GM12878 (cell line): ENCODE measurements around the gene DMRTB1. TPM values are rescaled to one million over a fixed set of nuclear protein-coding genes. Genes with fewer than 3 reads are reported as not detected.

ENCODE experiments used
- ATAC-seq: fragments of 200-7000 bp; cut with Tn5 transposase; 3 replicates; pipeline ENCODE4 v1.9.1; 2020; ENCODE audit warnings: mild to moderate bottlenecking, moderate library complexity
- BruUV-seq: library from RNA; stranded (reverse); fragments of 400-500 nt; replicated peaks from 2 replicates; lab custom pipeline; 2021; lab: Mats Ljungman, UMichigan
- CTCF ChIA-PET: fragments of 300-600 bp; sonication (Branson Sonifier 250); formaldehyde crosslinking; extraction: SDS; loops from one replicate; lab custom pipeline; 2021; ENCODE audit warnings: inconsistent platforms; lab: Yijun Ruan, JAX
- POLR2A ChIA-PET: fragments of 350-600 bp; formaldehyde crosslinking; extraction: SDS; loops from one replicate; lab custom pipeline; 2021; ENCODE audit warnings: inconsistent platforms; lab: Charles Lee
- RAD21 ChIA-PET: fragments of 300-600 bp; sonication (Branson Sonifier 250); formaldehyde crosslinking; loops from one replicate; lab custom pipeline; 2023; ENCODE audit warnings: antibody characterized with exemption; ENCODE audit not compliant: unreplicated experiment; lab: Charles Lee
- SMC1A ChIA-PET: fragments of 300-600 bp; sonication (Branson Sonifier 250); formaldehyde crosslinking; loops from one replicate; lab custom pipeline; 2023; ENCODE audit not compliant: unreplicated experiment, uncharacterized antibody; lab: Charles Lee
- DNase-seq: peaks from one replicate; pipeline ENCODE4 v3.0.0-alpha.2; 2011; ENCODE audit warnings: low read depth, low spot score
- FAIRE-seq: peaks from 3 replicates; lab custom pipeline; 2011; peaks lifted over from hg19 to GRCh38; lab: Jason Lieb, UNC
- H2AFZ ChIP-seq: 2 replicates; pipeline ENCODE4 v1.6.0; 2011; ENCODE audit warnings: low read depth, low read length, control low read depth; ENCODE audit not compliant: control insufficient read depth
- H3K27ac ChIP-seq: 2 replicates; pipeline ENCODE4 v1.5.1; 2011; ENCODE audit warnings: control low read depth; ENCODE audit not compliant: control insufficient read depth, insufficient read depth
- H3K27me3 ChIP-seq, 2 experiments: replicated peaks in 1 of 2; 2 replicates each; pipeline versions ENCODE4 v1.6.0 to v1.6.1; 2011; ENCODE audit warnings: low read length in 1 of 2; ENCODE audit not compliant: control insufficient read depth in 2 of 2, insufficient read depth in 2 of 2
- H3K36me3 ChIP-seq, 2 experiments: 2 replicates each; pipeline ENCODE4 v1.5.1; 2011; ENCODE audit warnings: low read length in 1 of 2; ENCODE audit not compliant: control insufficient read depth in 2 of 2, insufficient read depth in 2 of 2
- H3K4me1 ChIP-seq: 2 replicates; pipeline ENCODE4 v1.6.1; 2011; ENCODE audit warnings: mild to moderate bottlenecking, low read length, moderate library complexity, mixed read lengths; ENCODE audit not compliant: control insufficient read depth, insufficient read depth
- H3K4me2 ChIP-seq: 2 replicates; pipeline ENCODE4 v1.6.0; 2011; ENCODE audit warnings: control low read depth; ENCODE audit not compliant: control insufficient read depth, insufficient read depth
- H3K4me3 ChIP-seq: fragments of 200-600 bp; sonication (generic); 2 replicates; pipeline ENCODE4 v1.5.1; 2016
- H3K79me2 ChIP-seq: 2 replicates; pipeline ENCODE4 v1.6.0; 2011; ENCODE audit warnings: low read length; ENCODE audit not compliant: control insufficient read depth, insufficient read depth
- H3K9ac ChIP-seq: 2 replicates; pipeline ENCODE4 v1.8.0; 2011; ENCODE audit warnings: low read length, control low read depth, mixed read lengths; ENCODE audit not compliant: control insufficient read depth, insufficient read depth
- H3K9me3 ChIP-seq: replicated peaks from 3 replicates; pipeline ENCODE4 v1.5.1; 2011; ENCODE audit warnings: mild to moderate bottlenecking, low read length; ENCODE audit not compliant: control insufficient read depth, insufficient read depth
- H4K20me1 ChIP-seq: 2 replicates; pipeline ENCODE4 v1.6.0; 2011; ENCODE audit not compliant: control insufficient read depth, insufficient read depth
- BACH1 ChIP-seq: fragments of 450-650 bp; IDR thresholded peaks from 2 replicates; pipeline ENCODE4 v1.6.1; 2017; ENCODE audit warnings: mild to moderate bottlenecking, borderline replicate concordance
- CBFB ChIP-seq: IDR thresholded peaks from 2 replicates; pipeline ENCODE4 v1.6.1; 2016; ENCODE audit warnings: antibody characterized with exemption, low read depth
- DPF2 ChIP-seq: fragments of 450-650 bp; IDR thresholded peaks from 2 replicates; pipeline ENCODE4 v1.6.1; 2017; ENCODE audit warnings: mild to moderate bottlenecking
- IRF3 ChIP-seq: fragments of 450-650 bp; IDR thresholded peaks from 2 replicates; pipeline ENCODE4 v1.6.1; 2014; ENCODE audit warnings: mild to moderate bottlenecking
- IRF5 ChIP-seq: fragments of 450-650 bp; IDR thresholded peaks from 2 replicates; pipeline ENCODE4 v1.6.1; 2017; ENCODE audit warnings: borderline replicate concordance
- NRF1 ChIP-seq: conservative IDR thresholded peaks from 2 replicates; pipeline ENCODE4 v1.6.1; 2011; ENCODE audit warnings: mild to moderate bottlenecking, low read depth, low read length, improper control_type of control experiment
- PAX5 ChIP-seq: IDR thresholded peaks from 2 replicates; pipeline ENCODE4 v1.6.1; 2011; ENCODE audit warnings: low read depth, low read length, borderline replicate concordance
- SMARCA5 ChIP-seq: fragments of 450-650 bp; IDR thresholded peaks from 2 replicates; pipeline ENCODE4 v1.6.1; 2017; ENCODE audit warnings: mild to moderate bottlenecking
- WGBS: methylation state at CpG from one replicate; pipeline ENCODE4 v1.1.6; 2016; ENCODE audit warnings: low lambda C conversion rate; ENCODE audit not compliant: insufficient replicate concordance, insufficient coverage; ENCODE audit errors: missing lambda C conversion rate; 5-methylcytosine and 5-hydroxymethylcytosine counted together
- in situ Hi-C: fragments of 300-500 bp; cut with MboI; formaldehyde crosslinking; loops from 9 replicates; pipeline ENCODE4 v1.14.3; 2018; ENCODE audit warnings: mixed read lengths
- intact Hi-C: fragments of 100-400 bp; cut with micrococcal nuclease; formaldehyde crosslinking; loops from one replicate; pipeline ENCODE4 v1.14.2; 2022; ENCODE audit not compliant: unreplicated experiment
- polyA plus RNA-seq, 11 experiments: library from polyadenylated mRNA; depleted of rRNA in 4 of 11; unstranded in 6 of 11; stranded (reverse) in 5 of 11; fragments of >200 nt; fragmentation: Nextera tagmentation in 4 of 11; fragmentation: Illumina TruSeq in 1 of 11; extraction: Ambion mirVana in 4 of 11; extraction: Trizol in 1 of 11; gene quantifications; 1 replicate in 1 of 11; 2 replicates in 10 of 11; pipeline versions ENCODE4 v1.2.1 to v1.2.3, GENCODE V29; 2011 to 2016; ENCODE audit warnings: inconsistent platforms in 2 of 11, missing spikeins in 2 of 11, low read depth in 1 of 11
- total RNA-seq, 4 experiments: library from RNA; depleted of rRNA in 3 of 4; stranded (reverse); fragments of >200 nt in 3 of 4; fragmentation: Illumina TruSeq in 1 of 4; extraction: Trizol in 1 of 4; gene quantifications; 2 replicates each; pipeline versions ENCODE4 v1.2.1 to v1.2.3, GENCODE V29; 2013 to 2021
- TF ChIP-seq, protein P1 (sequence below): IDR thresholded peaks from 2 replicates; pipeline ENCODE4 v1.6.1; 2012; ENCODE audit warnings: low read depth, low read length, improper control_type of control experiment
- TF ChIP-seq, protein P2 (sequence below): IDR thresholded peaks from 2 replicates; pipeline ENCODE4 v1.6.1; 2012; ENCODE audit warnings: low read depth, low read length, improper control_type of control experiment

The DMRTB1 gene
- total and polyA plus RNA-seq, 10 of the 15 experiments (the other 5 are each of a cell fraction or from before 2014, with no cell fraction given) = not detected

DNA sequence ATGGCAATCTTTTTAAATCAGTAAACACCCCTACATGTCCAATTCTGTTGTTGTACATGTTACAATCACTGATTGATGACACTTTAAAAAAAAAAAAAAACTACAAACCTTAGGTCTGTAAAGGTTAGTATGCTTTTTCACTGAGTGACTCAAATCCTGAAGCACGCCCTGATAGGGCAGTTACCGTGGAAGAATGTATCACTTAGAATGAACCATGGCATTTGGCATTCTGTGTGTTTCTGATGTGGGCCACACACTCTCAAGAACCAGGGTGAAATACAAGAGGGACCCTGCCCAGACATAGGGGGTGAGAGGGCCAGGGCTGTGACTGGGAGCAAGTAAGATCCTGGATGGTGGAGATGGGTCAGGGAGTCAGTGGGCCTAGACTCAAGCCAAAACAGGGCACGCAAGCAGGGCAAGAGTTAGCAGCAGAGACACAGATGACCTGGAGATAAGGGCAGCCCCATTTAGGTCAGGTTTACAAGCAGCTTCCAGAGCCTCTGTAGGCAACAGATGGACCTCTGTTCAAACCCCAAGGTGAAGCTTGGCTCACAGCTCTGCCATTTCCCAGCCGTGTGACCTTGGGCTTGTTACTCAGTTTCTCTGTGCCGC lies 47.6 kb upstream of the DMRTB1 start:
- ATAC-seq = no peak
- Histone ChIP-seq H3K9me3 (no peaks in the 10 kb centered on the region), H3K4me3 (no peak overlapping the region), H3K27ac (no peak overlapping the region), H2AFZ (no peak overlapping the region), H3K9ac (no peak overlapping the region), H3K4me2 (no peak overlapping the region), H4K20me1 (no peaks in the 10 kb centered on the region), H3K79me2 (no peaks in the 10 kb centered on the region), H3K4me1 (peaks cover 38% of the 10 kb centered on the region), H3K36me3 (no peaks in the 10 kb centered on the region), H3K27me3 (no peaks in the 10 kb centered on the region)
- no peak for FAIRE-seq
- ChIA-PET CTCF (interaction anchor here (2.7 to 4.8 kb wide), 2 partner anchors 8 to 18 kb away, joined by 14 to 20 read pairs; no protein-coding TSS in a partner anchor), RAD21 (interaction anchor here (0.5 to 3.0 kb wide), 3 partner anchors 12 to 32 kb away, joined by 3 to 14 read pairs (median 4); no protein-coding TSS in a partner anchor), SMC1A (interaction anchor here (0.6 to 4.9 kb wide), 3 partner anchors 14 to 170 kb away, joined by 3 to 25 read pairs (median 3); no protein-coding TSS in a partner anchor), POLR2A (no interaction called here)
- in situ Hi-C loops = no loop called here
- no peak for DNase-seq
- TF ChIP-seq PAX5 (no peak), BACH1 (no peak), NRF1 (no peak), CBFB (no peak), SMARCA5 (no peak), DPF2 (no peak), IRF5 (no peak), IRF3 (no peak)
- TF ChIP-seq, protein P1, sequence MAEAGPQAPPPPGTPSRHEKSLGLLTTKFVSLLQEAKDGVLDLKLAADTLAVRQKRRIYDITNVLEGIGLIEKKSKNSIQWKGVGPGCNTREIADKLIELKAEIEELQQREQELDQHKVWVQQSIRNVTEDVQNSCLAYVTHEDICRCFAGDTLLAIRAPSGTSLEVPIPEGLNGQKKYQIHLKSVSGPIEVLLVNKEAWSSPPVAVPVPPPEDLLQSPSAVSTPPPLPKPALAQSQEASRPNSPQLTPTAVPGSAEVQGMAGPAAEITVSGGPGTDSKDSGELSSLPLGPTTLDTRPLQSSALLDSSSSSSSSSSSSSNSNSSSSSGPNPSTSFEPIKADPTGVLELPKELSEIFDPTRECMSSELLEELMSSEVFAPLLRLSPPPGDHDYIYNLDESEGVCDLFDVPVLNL = no peak
- TF ChIP-seq, protein P2, sequence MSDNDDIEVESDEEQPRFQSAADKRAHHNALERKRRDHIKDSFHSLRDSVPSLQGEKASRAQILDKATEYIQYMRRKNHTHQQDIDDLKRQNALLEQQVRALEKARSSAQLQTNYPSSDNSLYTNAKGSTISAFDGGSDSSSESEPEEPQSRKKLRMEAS = no peak
- WGBS = 48% methylated on average over 5 of the region's 5 CpGs
- BruUV-seq = no TSS peak
- intact Hi-C loops = no loop called here
